Activated naive CD4-positive, alpha-beta T cell treated with anti-CD3 and anti-CD28 coated beads, Interleukin-2, amount 50 U/mL, for 24 hours (primary cell): ENCODE measurements around the gene ACAP3.

ENCODE experiments used
- H3K27ac Mint-ChIP-seq: one replicate; pipeline ENCODE4 v1.8.0; 2021; ENCODE audit warnings: mild to moderate bottlenecking, mixed read lengths
- H3K27me3 Mint-ChIP-seq: one replicate; pipeline ENCODE4 v1.8.0; 2021; ENCODE audit warnings: mixed read lengths
- H3K36me3 Mint-ChIP-seq: one replicate; pipeline ENCODE4 v1.8.0; 2021; ENCODE audit warnings: mixed read lengths
- H3K4me1 Mint-ChIP-seq: one replicate; pipeline ENCODE4 v1.8.0; 2021; ENCODE audit warnings: mixed read lengths
- H3K4me3 Mint-ChIP-seq: one replicate; pipeline ENCODE4 v1.8.0; 2021; ENCODE audit warnings: mild to moderate bottlenecking, mixed read lengths
- H3K9me3 Mint-ChIP-seq: one replicate; pipeline ENCODE4 v1.8.0; 2021; ENCODE audit warnings: mixed read lengths

The ACAP3 gene

DNA sequence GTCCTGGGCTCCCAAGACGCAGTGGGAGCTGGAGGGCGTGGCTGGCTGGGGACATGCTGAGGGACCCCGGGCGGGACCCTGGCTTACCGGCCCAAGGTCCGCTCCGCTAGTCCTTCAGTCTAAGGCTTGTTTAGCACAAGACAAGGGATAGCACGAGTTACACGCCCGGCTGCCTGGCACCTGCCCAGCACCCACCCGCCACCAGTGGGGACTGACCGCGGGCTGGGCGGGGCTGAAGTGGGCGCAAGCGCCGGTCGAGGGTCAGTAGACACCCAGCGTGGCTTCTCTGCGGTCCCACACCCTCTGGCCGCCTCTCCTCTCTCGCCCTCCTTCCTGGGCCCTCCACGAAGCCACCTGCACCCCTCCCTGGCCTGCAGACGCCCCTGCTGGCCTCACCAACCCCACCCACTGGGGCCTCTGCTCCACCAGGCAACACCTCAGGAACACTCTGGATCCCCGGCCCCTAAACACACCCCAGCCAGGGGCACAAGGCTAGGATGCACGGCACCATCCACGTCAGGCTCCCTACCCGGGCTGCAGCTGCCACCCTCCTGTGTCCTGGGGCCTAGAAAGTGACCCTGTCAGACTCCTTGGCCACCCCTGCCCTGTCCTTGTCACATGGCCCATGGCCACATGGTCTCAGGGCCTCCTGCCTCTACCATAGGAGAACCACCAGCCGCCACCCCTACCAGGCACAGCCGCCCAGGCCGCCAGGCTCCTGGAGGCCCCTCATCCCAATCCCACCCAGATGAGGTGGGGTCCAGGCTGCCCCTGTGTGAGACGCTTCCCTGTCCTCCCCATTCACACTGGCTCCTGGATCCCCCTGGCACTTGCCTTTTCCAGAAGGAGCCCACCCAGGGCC, 29.4 kb upstream of the ACAP3 start:
- Mint-ChIP-seq H3K36me3 (no peaks in the 10 kb centered on the region), H3K27ac (no peak overlapping the region), H3K4me1 (no peaks in the 10 kb centered on the region), H3K4me3 (no peak overlapping the region), H3K27me3 (no peaks in the 10 kb centered on the region), H3K9me3 (no peaks in the 10 kb centered on the region)

- no peaks in the 10 kb centered on the region for H3K27me3 Mint-ChIP-seq
- no peaks in the 10 kb centered on the region for H3K9me3 Mint-ChIP-seq
- H3K4me1 Mint-ChIP-seq: no peaks in the 10 kb centered on the region
- no peak overlapping the region for H3K27ac Mint-ChIP-seq
- no peak overlapping the region for H3K4me3 Mint-ChIP-seq
- no peaks in the 10 kb centered on the region for H3K36me3 Mint-ChIP-seq
Observed at GRCh38 chr1:1336446-1336845, 28.7 kb upstream of the ACAP3 start.

GRCh38 chr1:1335792-1336248, 28.1 kb upstream of the ACAP3 start:
- Mint-ChIP-seq H3K27ac (no peak overlapping the region), H3K9me3 (no peaks in the 10 kb centered on the region), H3K4me3 (no peak overlapping the region), H3K4me1 (no peaks in the 10 kb centered on the region), H3K36me3 (no peaks in the 10 kb centered on the region), H3K27me3 (no peaks in the 10 kb centered on the region)

DNA sequence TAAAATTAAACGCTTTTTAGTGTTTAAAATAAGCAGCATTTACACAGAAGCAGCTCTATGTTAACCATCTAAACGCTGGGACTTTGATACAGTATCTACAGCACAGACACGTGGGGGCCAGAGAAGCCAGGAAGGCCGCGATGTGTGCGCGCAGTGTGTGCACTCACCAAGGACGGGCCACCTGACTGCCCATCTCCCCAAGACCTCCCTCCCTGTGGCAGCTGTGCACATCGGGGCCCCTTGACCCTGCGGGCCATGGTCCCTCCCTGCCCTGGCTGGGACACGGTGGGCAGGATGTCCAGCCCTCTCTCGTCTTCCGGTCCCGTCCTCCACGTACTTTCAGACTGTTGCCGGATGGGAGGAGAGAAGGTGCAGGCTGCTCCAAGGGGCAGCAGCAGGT, 27.6 kb upstream of the ACAP3 start:
- Mint-ChIP-seq H3K4me1 (no peaks in the 10 kb centered on the region), H3K27ac (no peak overlapping the region), H3K9me3 (no peaks in the 10 kb centered on the region), H3K4me3 (no peak overlapping the region), H3K36me3 (no peaks in the 10 kb centered on the region), H3K27me3 (no peaks in the 10 kb centered on the region)

DNA sequence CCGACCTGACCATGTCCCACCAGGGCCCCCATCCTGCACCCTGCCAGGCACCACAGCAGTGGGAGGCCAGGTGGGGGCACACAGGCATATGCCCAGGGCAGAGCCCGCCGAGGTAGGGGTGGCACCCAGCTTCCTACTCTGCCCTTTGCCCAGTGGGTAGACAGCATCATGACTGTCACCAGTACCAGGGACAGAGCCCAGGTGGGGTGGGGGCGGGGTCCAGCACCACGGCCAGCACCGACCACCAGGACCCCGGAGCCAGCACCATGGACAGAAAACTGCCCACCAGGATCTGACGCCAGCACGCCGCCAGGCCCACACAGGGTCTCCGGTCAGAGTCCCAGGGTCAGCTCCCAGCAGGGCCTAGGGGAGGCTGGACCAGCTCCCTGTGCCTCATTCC, 27.1 kb upstream of the ACAP3 start:
- H3K27ac Mint-ChIP-seq: no peak overlapping the region

DNA sequence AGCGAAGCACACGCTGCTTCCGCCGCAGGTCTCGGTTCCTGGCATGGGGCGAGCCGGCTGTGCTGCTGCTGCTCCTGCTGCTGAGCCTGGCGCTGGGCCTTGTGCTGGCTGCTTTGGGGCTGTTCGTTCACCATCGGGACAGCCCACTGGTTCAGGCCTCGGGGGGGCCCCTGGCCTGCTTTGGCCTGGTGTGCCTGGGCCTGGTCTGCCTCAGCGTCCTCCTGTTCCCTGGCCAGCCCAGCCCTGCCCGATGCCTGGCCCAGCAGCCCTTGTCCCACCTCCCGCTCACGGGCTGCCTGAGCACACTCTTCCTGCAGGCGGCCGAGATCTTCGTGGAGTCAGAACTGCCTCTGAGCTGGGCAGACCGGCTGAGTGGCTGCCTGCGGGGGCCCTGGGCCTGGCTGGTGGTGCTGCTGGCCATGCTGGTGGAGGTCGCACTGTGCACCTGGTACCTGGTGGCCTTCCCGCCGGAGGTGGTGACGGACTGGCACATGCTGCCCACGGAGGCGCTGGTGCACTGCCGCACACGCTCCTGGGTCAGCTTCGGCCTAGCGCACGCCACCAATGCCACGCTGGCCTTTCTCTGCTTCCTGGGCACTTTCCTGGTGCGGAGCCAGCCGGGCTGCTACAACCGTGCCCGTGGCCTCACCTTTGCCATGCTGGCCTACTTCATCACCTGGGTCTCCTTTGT, 26.0 kb upstream of the ACAP3 start:
- Mint-ChIP-seq H3K4me3 (no peak overlapping the region), H3K27me3 (no peaks in the 10 kb centered on the region), H3K27ac (no peak overlapping the region), H3K36me3 (no peaks in the 10 kb centered on the region), H3K9me3 (no peaks in the 10 kb centered on the region), H3K4me1 (no peaks in the 10 kb centered on the region)

More for the DNA sequence above, 27.1 kb upstream of the ACAP3 start:
- no peaks in the 10 kb centered on the region for H3K27me3 Mint-ChIP-seq
- H3K9me3 Mint-ChIP-seq: no peaks in the 10 kb centered on the region
- H3K4me1 Mint-ChIP-seq: no peaks in the 10 kb centered on the region
- H3K4me3 Mint-ChIP-seq: no peak overlapping the region
- H3K36me3 Mint-ChIP-seq: no peaks in the 10 kb centered on the region

GRCh38 chr1:1332774-1333480, 25.2 kb upstream of the ACAP3 start:
- no peaks in the 10 kb centered on the region for H3K27me3 Mint-ChIP-seq
- H3K36me3 Mint-ChIP-seq: no peaks in the 10 kb centered on the region
- H3K9me3 Mint-ChIP-seq: no peaks in the 10 kb centered on the region
- H3K27ac Mint-ChIP-seq: no peak overlapping the region
- no peak overlapping the region for H3K4me3 Mint-ChIP-seq
- H3K4me1 Mint-ChIP-seq: no peaks in the 10 kb centered on the region

- no peaks in the 10 kb centered on the region for H3K9me3 Mint-ChIP-seq
- no peak overlapping the region for H3K27ac Mint-ChIP-seq
- no peaks in the 10 kb centered on the region for H3K4me1 Mint-ChIP-seq
- no peaks in the 10 kb centered on the region for H3K27me3 Mint-ChIP-seq
- H3K4me3 Mint-ChIP-seq: no peak overlapping the region
- H3K36me3 Mint-ChIP-seq: no peaks in the 10 kb centered on the region
Observed at GRCh38 chr1:1332031-1332755, 24.5 kb upstream of the ACAP3 start.

DNA sequence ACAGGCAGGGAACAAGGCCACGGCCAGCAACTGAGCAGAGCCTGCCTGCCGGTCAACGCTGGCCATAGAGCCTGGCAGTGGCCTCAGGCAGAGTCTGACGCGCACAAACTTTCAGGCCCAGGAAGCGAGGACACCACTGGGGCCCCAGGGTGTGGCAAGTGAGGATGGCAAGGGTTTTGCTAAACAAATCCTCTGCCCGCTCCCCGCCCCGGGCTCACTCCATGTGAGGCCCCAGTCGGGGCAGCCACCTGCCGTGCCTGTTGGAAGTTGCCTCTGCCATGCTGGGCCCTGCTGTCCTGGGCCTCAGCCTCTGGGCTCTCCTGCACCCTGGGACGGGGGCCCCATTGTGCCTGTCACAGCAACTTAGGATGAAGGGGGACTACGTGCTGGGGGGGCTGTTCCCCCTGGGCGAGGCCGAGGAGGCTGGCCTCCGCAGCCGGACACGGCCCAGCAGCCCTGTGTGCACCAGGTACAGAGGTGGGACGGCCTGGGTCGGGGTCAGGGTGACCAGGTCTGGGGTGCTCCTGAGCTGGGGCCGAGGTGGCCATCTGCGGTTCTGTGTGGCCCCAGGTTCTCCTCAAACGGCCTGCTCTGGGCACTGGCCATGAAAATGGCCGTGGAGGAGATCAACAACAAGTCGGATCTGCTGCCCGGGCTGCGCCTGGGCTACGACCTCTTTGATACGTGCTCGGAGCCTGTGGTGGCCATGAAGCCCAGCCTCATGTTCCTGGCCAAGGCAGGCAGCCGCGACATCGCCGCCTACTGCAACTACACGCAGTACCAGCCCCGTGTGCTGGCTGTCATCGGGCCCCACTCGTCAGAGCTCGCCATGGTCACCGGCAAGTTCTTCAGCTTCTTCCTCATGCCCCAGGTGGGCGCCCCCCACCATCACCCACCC, 23.6 kb upstream of the ACAP3 start, which contains the start of gene TAS1R3:
Gene TAS1R3, plus strand, starts transcription at position 213 of the 898 bp plus-strand sequence. Its CDS starts 66 bp downstream, at position 279.
- Mint-ChIP-seq H3K4me3 (no peak within 1 kb of the TSS), H3K4me1 (peaks cover 1% of the 10 kb centered on the region), H3K27ac (no peak within 1 kb of the TSS), H3K27me3 (no peaks in the 10 kb centered on the region), H3K36me3 (no peaks in the 10 kb centered on the region), H3K9me3 (no peaks in the 10 kb centered on the region)

GRCh38 chr1:1330366-1331067, 22.8 kb upstream of the ACAP3 start:
- Mint-ChIP-seq H3K27me3 (no peaks in the 10 kb centered on the region), H3K4me3 (no peak overlapping the region), H3K27ac (no peak overlapping the region), H3K4me1 (peaks cover 7% of the 10 kb centered on the region), H3K36me3 (no peaks in the 10 kb centered on the region), H3K9me3 (no peaks in the 10 kb centered on the region)

DNA sequence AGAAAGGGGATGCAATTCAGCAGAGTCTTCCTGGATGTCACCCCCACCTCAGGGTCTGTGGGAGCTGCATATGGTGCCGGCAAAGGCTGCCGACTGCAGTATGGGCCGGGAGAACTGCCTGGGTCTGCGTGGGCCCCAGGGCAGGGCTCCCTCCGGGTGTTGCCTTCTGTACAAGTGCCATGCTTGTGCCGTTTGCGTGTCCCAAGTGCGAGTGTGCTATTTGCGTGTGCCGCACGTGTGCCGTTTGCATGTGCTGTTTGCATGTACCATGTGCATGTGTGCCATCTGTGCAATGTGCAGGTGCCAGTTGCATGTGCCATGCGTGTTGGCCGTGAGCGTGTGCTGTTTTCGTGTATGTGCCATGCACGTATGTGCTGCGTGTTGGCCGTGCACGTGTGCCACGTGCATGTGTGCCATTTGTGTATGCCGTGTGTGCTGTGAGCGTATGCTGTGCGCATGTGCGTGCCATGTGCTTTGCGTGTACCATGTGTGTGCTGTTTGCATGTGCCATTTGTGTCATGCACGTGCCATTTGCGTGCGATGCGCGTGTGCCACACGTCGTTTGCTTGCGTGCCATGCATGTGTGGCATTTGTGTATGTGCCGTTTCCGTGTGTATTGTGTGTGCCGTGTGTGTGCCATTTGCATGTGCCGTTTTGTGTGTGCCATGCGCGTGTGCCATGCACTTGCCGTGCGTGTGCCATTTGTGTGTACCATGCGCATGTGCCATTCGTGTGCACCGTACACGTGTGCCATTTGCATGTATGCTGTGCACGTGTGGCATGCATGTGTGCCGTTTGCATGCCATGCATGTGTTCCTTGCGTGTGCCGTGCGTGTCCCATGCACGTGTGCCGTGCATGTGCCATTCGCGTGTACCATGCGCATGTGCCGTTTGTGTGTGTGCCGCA, 21.8 kb upstream of the ACAP3 start:
- Mint-ChIP-seq H3K27me3 (no peaks in the 10 kb centered on the region), H3K9me3 (no peaks in the 10 kb centered on the region), H3K4me1 (peaks cover 7% of the 10 kb centered on the region), H3K4me3 (no peak overlapping the region), H3K36me3 (no peaks in the 10 kb centered on the region), H3K27ac (no peak overlapping the region)

DNA sequence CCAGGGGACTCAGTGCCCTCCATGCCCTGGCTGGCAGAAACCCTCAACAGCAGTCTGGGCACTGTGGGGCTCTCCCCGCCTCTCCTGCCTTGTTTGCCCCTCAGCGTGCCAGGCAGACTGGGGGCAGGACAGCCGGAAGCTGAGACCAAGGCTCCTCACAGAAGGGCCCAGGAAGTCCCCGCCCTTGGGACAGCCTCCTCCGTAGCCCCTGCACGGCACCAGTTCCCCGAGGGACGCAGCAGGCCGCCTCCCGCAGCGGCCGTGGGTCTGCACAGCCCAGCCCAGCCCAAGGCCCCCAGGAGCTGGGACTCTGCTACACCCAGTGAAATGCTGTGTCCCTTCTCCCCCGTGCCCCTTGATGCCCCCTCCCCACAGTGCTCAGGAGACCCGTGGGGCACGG, 20.5 kb upstream of the ACAP3 start:
- peaks cover 1% of the 10 kb centered on the region for H3K36me3 Mint-ChIP-seq
- no peak overlapping the region for H3K4me3 Mint-ChIP-seq
- no peak overlapping the region for H3K27ac Mint-ChIP-seq
- H3K9me3 Mint-ChIP-seq: no peaks in the 10 kb centered on the region
- H3K4me1 Mint-ChIP-seq: peaks cover 12% of the 10 kb centered on the region
- H3K27me3 Mint-ChIP-seq: no peaks in the 10 kb centered on the region

DNA sequence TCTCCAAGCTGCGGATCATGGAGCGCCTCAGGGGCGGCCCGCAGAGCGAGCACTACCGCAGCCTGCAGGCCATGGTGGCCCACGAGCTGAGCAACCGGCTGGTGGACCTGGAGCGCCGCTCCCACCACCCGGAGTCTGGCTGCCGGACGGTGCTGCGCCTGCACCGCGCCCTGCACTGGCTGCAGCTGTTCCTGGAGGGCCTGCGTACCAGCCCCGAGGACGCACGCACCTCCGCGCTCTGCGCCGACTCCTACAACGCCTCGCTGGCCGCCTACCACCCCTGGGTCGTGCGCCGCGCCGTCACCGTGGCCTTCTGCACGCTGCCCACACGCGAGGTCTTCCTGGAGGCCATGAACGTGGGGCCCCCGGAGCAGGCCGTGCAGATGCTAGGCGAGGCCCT, 19.6 kb upstream of the ACAP3 start:
- H3K27me3 Mint-ChIP-seq: no peaks in the 10 kb centered on the region
- peaks cover 19% of the 10 kb centered on the region for H3K4me1 Mint-ChIP-seq
- H3K36me3 Mint-ChIP-seq: peaks cover 1% of the 10 kb centered on the region
- H3K4me3 Mint-ChIP-seq: no peak overlapping the region
- H3K27ac Mint-ChIP-seq: no peak overlapping the region
- no peaks in the 10 kb centered on the region for H3K9me3 Mint-ChIP-seq
